ENCODE data around the gene SH2D3C.
A peak's percentile ranks its signal among the peaks of the same experiment; 100 is the strongest.

Gene SH2D3C

GRCh38 chr9:127716412-127716811 is 62.1 kb downstream of the SH2D3C start:
- no peak for DNase-seq

- peak; percentile 98 to 99 (median 99) for DNase-seq
Observed at GRCh38 chr9:127715470-127716337, 62.8 kb downstream of the SH2D3C start, which contains the start of the genes PTRH1 and TTC16. Gene PTRH1 (minus strand): TSS chr9:127715663. CDS start chr9:127715639, 24 bp downstream. Gene TTC16 (plus strand): TSS chr9:127716079. CDS start chr9:127716146, 67 bp downstream.

GRCh38 chr9:127714951-127715469 is 63.5 kb downstream of the SH2D3C start:
- DNase-seq: peak; percentile 42 to 71 (median 53)

GRCh38 chr9:127714020-127714750 is 64.3 kb downstream of the SH2D3C start:
- DNase-seq: no peak

- no peak for DNase-seq
Observed at GRCh38 chr9:127712867-127713266, 65.6 kb downstream of the SH2D3C start.

- DNase-seq: no peak
Observed at GRCh38 chr9:127712371-127712770, 66.1 kb downstream of the SH2D3C start.

- DNase-seq: no peak
Observed at GRCh38 chr9:127711831-127712274, 66.6 kb downstream of the SH2D3C start.

GRCh38 chr9:127711226-127711701 is 67.2 kb downstream of the SH2D3C start:
- no peak for DNase-seq

GRCh38 chr9:127710204-127710783 is 68.2 kb downstream of the SH2D3C start:
- DNase-seq: no peak

- DNase-seq: no peak
Observed at GRCh38 chr9:127708952-127709587, 69.4 kb downstream of the SH2D3C start.

- no peak for DNase-seq
Observed at GRCh38 chr9:127707766-127708165, 70.7 kb downstream of the SH2D3C start.

GRCh38 chr9:127706836-127707241 is 71.6 kb downstream of the SH2D3C start, which contains the start of gene CFAP157:
Gene CFAP157 (plus strand): TSS chr9:127706988. CDS start chr9:127707032, 44 bp downstream.
- DNase-seq: no peak

- no peak for DNase-seq
Observed at GRCh38 chr9:127705577-127706379, 72.7 kb downstream of the SH2D3C start.

GRCh38 chr9:127703289-127703946 is 75.0 kb downstream of the SH2D3C start:
- no peak for DNase-seq

- no peak for DNase-seq
Observed at GRCh38 chr9:127700594-127701255, 77.7 kb downstream of the SH2D3C start.

- DNase-seq: no peak
Observed at GRCh38 chr9:127700140-127700539, 78.3 kb downstream of the SH2D3C start.

GRCh38 chr9:127698985-127699670 is 79.3 kb downstream of the SH2D3C start:
- peak; percentile 97 to 98 (median 97) for DNase-seq

- DNase-seq: no peak
Observed at GRCh38 chr9:127698386-127698785, 80.1 kb downstream of the SH2D3C start.

- DNase-seq: no peak
Observed at GRCh38 chr9:127697575-127697974, 80.9 kb downstream of the SH2D3C start.

All from suppressor macrophage treated with lipopolysaccharide for 1 hour (primary cell).